GM18505 (cell line): ENCODE data around the gene PPP1R18.

ENCODE experiments used
- ATAC-seq: cut with Tn5 transposase; IDR thresholded peaks from one replicate; pipeline ENCODE4 v1.9.1; 2021; ENCODE audit not compliant: unreplicated experiment
- POLR2A ChIP-seq: IDR thresholded peaks from 4 replicates; pipeline ENCODE4 v1.6.1; 2011; ENCODE audit warnings: borderline replicate concordance; ENCODE audit not compliant: insufficient read depth, insufficient read length; ENCODE audit errors: extremely low read depth

The PPP1R18 gene

GRCh38 chr6:30689022-30689865 lies 2.8 kb upstream of the PPP1R18 start:
- ATAC-seq = no peak
- no peak for TF ChIP-seq POLR2A

- ATAC-seq = no peak
- TF ChIP-seq POLR2A = no peak
Observed at GRCh38 chr6:30688569-30688968, 2.1 kb upstream of the PPP1R18 start.

GRCh38 chr6:30687659-30688431 lies 1.4 kb upstream of the PPP1R18 start:
- TF ChIP-seq POLR2A = no peak
- no peak for ATAC-seq

- peak; percentile 27 for ATAC-seq
- TF ChIP-seq POLR2A = peak; percentile 65
Observed at GRCh38 chr6:30686908-30687658, 638 bp upstream of the PPP1R18 start.

GRCh38 chr6:30685157-30686008 lies 1.1 kb downstream of the PPP1R18 start:
- no peak for ATAC-seq
- peak; percentile 46 for TF ChIP-seq POLR2A

- peak; percentile 39 for TF ChIP-seq POLR2A
Observed at GRCh38 chr6:30684386-30685156, 1.9 kb downstream of the PPP1R18 start.

GRCh38 chr6:30683980-30684338 lies 2.5 kb downstream of the PPP1R18 start:
- no peak for TF ChIP-seq POLR2A
- no peak for ATAC-seq

More at GRCh38 chr6:30684386-30685156, 1.9 kb downstream of the PPP1R18 start:
- ATAC-seq = no peak

- no peak for TF ChIP-seq POLR2A
Observed at GRCh38 chr6:30683183-30683979, 3.1 kb downstream of the PPP1R18 start.

GRCh38 chr6:30682143-30683117 lies 4.0 kb downstream of the PPP1R18 start:
- peak; percentile 84 for TF ChIP-seq POLR2A
- peak; percentile 32 for ATAC-seq

More at GRCh38 chr6:30683183-30683979, 3.1 kb downstream of the PPP1R18 start:
- ATAC-seq = no peak

GRCh38 chr6:30681766-30682142 lies 4.7 kb downstream of the PPP1R18 start:
- no peak for TF ChIP-seq POLR2A
- no peak for ATAC-seq

GRCh38 chr6:30679765-30680535 lies 6.5 kb downstream of the PPP1R18 start:
- no peak for ATAC-seq

More at GRCh38 chr6:30679765-30680535, 6.5 kb downstream of the PPP1R18 start:
- no peak for TF ChIP-seq POLR2A
